A549 (cell line): ENCODE measurements around the gene TBC1D32. TPM values are rescaled to one million over a fixed set of nuclear protein-coding genes. Genes with fewer than 3 reads are reported as not detected.
"Not testable (repeated sequence)": the region's sequence is repeated elsewhere in the genome, so short reads cannot be mapped to it uniquely, and the experiment has no call there.

ENCODE experiments used
- ATAC-seq, 2 experiments: fragments of 200-7000 bp in 1 of 2; fragments of >200 bp in 1 of 2; cut with Nextera tagmentation in 1 of 2; cut with Tn5 transposase in 1 of 2; 3 replicates each; pipeline versions ENCODE4 v1.8.0 to v1.9.1; 2018 to 2020; ENCODE audit warnings: mild to moderate bottlenecking in 1 of 2, moderate library complexity in 1 of 2
- CTCF ChIA-PET: fragments of 300-600 bp; sonication (Branson Sonifier 250); formaldehyde crosslinking; extraction: SDS; loops from one replicate; lab custom pipeline; 2021; ENCODE audit warnings: antibody characterized with exemption, inconsistent platforms; lab: Yijun Ruan, JAX
- POLR2A ChIA-PET: fragments of 350-600 bp; formaldehyde crosslinking; extraction: SDS; loops from one replicate; lab custom pipeline; 2021; ENCODE audit warnings: antibody characterized with exemption, inconsistent platforms; lab: Yijun Ruan, JAX
- DNase-seq, 2 experiments: peaks; one replicate each; pipeline versions ENCODE4 v3.0.0 to v3.0.0-alpha.2; 2011 to 2016; ENCODE audit warnings: low read depth in 1 of 2, low spot score in 1 of 2
- FAIRE-seq: peaks from 2 replicates; lab custom pipeline; 2011; peaks lifted over from hg19 to GRCh38; lab: Jason Lieb, UNC
- H3K27ac ChIP-seq, 2 experiments: fragments of >200 bp; sonication (Bioruptor Twin); formaldehyde crosslinking; 3 replicates each; pipeline ENCODE4 v1.5.1; 2016 to 2017
- H3K4me1 ChIP-seq: fragments of >200 bp; sonication (Bioruptor Twin); formaldehyde crosslinking; 3 replicates; pipeline ENCODE4 v1.6.1; 2016
- H3K4me2 ChIP-seq: fragments of >200 bp; sonication (Bioruptor Twin); formaldehyde crosslinking; 3 replicates; pipeline ENCODE4 v1.6.1; 2016
- H3K4me3 ChIP-seq: fragments of >200 bp; sonication (Bioruptor Twin); formaldehyde crosslinking; 3 replicates; pipeline ENCODE4 v1.5.1; 2016
- H3K9me3 ChIP-seq: fragments of >200 bp; sonication (Bioruptor Twin); formaldehyde crosslinking; 3 replicates; pipeline ENCODE4 v1.6.1; 2016
- CBX2 ChIP-seq: fragments of 200-600 bp; sonication (generic); IDR thresholded peaks from 2 replicates; pipeline ENCODE4 v1.6.1; 2016; ENCODE audit warnings: low read depth, mild to moderate bottlenecking, borderline replicate concordance
- CHD4 ChIP-seq: fragments of 200-600 bp; sonication (generic); IDR thresholded peaks from 2 replicates; pipeline ENCODE4 v1.6.1; 2016; ENCODE audit warnings: antibody characterized with exemption, mild to moderate bottlenecking, borderline replicate concordance
- EHF ChIP-seq: fragments of 250-450 bp; sonication (Bioruptor Pico); IDR thresholded peaks from 2 replicates; pipeline ENCODE4 v1.5.0; 2020; ENCODE audit warnings: mild to moderate bottlenecking
- FOSB ChIP-seq: fragments of 250-450 bp; sonication (Bioruptor Pico); IDR thresholded peaks from 2 replicates; pipeline ENCODE4 v1.5.0; 2020; ENCODE audit warnings: mild to moderate bottlenecking, moderate library complexity
- HDAC2 ChIP-seq: fragments of 200-600 bp; sonication (generic); IDR thresholded peaks from 2 replicates; pipeline ENCODE4 v1.6.1; 2016
- HOXB13 ChIP-seq: fragments of 250-450 bp; sonication (Bioruptor Pico); IDR thresholded peaks from 2 replicates; pipeline ENCODE4 v1.5.0; 2020; ENCODE audit warnings: low read depth, mild to moderate bottlenecking, moderate library complexity
- MAFK ChIP-seq: fragments of 450-650 bp; IDR thresholded peaks from 2 replicates; pipeline ENCODE4 v1.6.1; 2014; ENCODE audit not compliant: partially characterized antibody
- MYC ChIP-seq: IDR thresholded peaks from 2 replicates; pipeline ENCODE4 v1.6.1; 2012; ENCODE audit warnings: mild to moderate bottlenecking, inconsistent platforms, low read length, improper control_type of control experiment, borderline replicate concordance
- PHF8 ChIP-seq: fragments of 200-600 bp; sonication (generic); IDR thresholded peaks from 2 replicates; pipeline ENCODE4 v1.6.1; 2016; ENCODE audit warnings: low read depth, mild to moderate bottlenecking, antibody characterized with exemption, moderate library complexity, borderline replicate concordance
- POLR2AphosphoS2 ChIP-seq: conservative IDR thresholded peaks from 2 replicates; pipeline ENCODE4 v1.6.1; 2012; ENCODE audit warnings: low read length, improper control_type of control experiment, inconsistent platforms
- RAD21 ChIP-seq, 2 experiments: fragments of >200 bp in 1 of 2; sonication (Bioruptor Twin) in 1 of 2; formaldehyde crosslinking in 1 of 2; IDR thresholded peaks in 1 of 2; conservative IDR thresholded peaks in 1 of 2; 2 replicates in 1 of 2; 3 replicates in 1 of 2; pipeline ENCODE4 v1.6.1; 2012 to 2018; ENCODE audit warnings: inconsistent platforms in 1 of 2
- SMC3 ChIP-seq: fragments of >200 bp; sonication (Bioruptor Twin); formaldehyde crosslinking; IDR thresholded peaks from 3 replicates; pipeline ENCODE4 v1.6.1; 2018; ENCODE audit warnings: inconsistent platforms
- TFCP2L1 ChIP-seq: fragments of 250-450 bp; sonication (Bioruptor Pico); IDR thresholded peaks from 2 replicates; pipeline ENCODE4 v1.5.0; 2021; ENCODE audit warnings: mild to moderate bottlenecking
- TP53 ChIP-seq: fragments of 250-450 bp; sonication (Bioruptor Pico); IDR thresholded peaks from 2 replicates; pipeline ENCODE4 v1.5.0; 2021; ENCODE audit warnings: mild to moderate bottlenecking, moderate library complexity
- WGBS: methylation state at CpG from one replicate; pipeline ENCODE4 v1.1.6; 2017; ENCODE audit errors: missing lambda C conversion rate; 5-methylcytosine and 5-hydroxymethylcytosine counted together
- polyA plus RNA-seq, 4 experiments: library from polyadenylated mRNA; depleted of rRNA in 3 of 4; stranded (reverse); fragments of >200 nt; fragmentation: RNase III in 1 of 4; extraction: RNeasy Plus Mini Kit Qiagen cat#74134 plus additional on column Dnase treatment in 1 of 4; gene quantifications; 2 replicates in 3 of 4; 3 replicates in 1 of 4; pipeline ENCODE4 v1.2.3, GENCODE V29; 2011 to 2017
- TF ChIP-seq, protein P1 (sequence below): fragments of 250-450 bp; sonication (Bioruptor Pico); IDR thresholded peaks from 2 replicates; pipeline ENCODE4 v1.5.0; 2021; ENCODE audit warnings: mild to moderate bottlenecking, moderate library complexity, borderline replicate concordance
- TF ChIP-seq, protein P2 (sequence below): fragments of 250-450 bp; sonication (Bioruptor Pico); IDR thresholded peaks from 2 replicates; pipeline ENCODE4 v1.5.0; 2020; ENCODE audit warnings: low read depth, mild to moderate bottlenecking, moderate library complexity

Gene TBC1D32
- polyA plus RNA-seq, 2 of the 4 experiments (the other 2 are of a cell fraction): 2.1 to 4.4 TPM

DNA sequence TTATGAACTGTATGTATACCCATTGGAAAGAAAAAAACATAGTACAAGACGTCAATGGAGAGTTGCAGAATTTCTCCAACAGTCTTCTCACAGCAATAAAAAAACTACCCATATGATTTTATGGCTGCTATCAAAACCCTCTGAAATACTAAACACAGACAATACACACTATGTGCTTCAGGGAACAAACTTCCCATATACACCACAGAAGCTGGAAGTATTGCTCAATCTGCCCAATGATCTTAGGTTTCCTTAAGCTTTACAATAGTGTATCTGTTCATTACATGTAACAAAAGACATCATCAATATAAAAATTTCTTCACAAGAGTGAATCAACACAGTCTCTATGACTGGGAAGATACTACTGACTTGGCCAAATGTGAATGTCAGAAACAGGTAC, 150.5 kb downstream of the TBC1D32 start:
- FAIRE-seq: no peak
- CTCF ChIA-PET: no interaction called here

DNA sequence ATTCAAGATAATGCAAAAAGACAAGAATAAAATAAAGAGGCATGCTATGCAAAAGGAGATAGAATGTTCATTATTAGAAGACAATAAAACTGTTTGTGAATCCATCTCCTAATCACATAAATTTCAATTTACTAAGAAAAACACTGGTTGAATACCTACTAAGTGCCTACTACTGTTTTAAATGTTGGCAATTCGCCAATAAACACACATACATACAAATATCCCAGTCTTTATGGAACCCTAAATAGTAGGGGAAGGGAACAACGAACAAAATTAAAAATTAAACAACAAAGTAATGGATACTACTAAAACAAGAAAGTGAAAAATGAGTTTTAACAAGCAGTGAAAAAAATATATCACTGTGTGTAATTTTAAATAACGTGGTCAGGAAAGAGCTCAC, 158.5 kb downstream of the TBC1D32 start:
- no peak for DNase-seq
- CTCF ChIA-PET: no interaction called here

More for the DNA sequence above, 150.5 kb downstream of the TBC1D32 start:
- Histone ChIP-seq H3K4me3 (no peak overlapping the region), H3K27ac (no peak overlapping the region), H3K4me1 (no peaks in the 10 kb centered on the region), H3K4me2 (no peak overlapping the region), H3K9me3 (no peaks in the 10 kb centered on the region)
- no peak for DNase-seq
- POLR2A ChIA-PET: no interaction called here
- TF ChIP-seq PHF8 (no peak), HOXB13 (no peak), TP53 (CRISPR knock-in tag) (no peak), POLR2AphosphoS2 (no peak), TFCP2L1 (CRISPR knock-in tag) (no peak), EHF (CRISPR knock-in tag) (no peak), CHD4 (no peak)
- TF ChIP-seq, protein P1, sequence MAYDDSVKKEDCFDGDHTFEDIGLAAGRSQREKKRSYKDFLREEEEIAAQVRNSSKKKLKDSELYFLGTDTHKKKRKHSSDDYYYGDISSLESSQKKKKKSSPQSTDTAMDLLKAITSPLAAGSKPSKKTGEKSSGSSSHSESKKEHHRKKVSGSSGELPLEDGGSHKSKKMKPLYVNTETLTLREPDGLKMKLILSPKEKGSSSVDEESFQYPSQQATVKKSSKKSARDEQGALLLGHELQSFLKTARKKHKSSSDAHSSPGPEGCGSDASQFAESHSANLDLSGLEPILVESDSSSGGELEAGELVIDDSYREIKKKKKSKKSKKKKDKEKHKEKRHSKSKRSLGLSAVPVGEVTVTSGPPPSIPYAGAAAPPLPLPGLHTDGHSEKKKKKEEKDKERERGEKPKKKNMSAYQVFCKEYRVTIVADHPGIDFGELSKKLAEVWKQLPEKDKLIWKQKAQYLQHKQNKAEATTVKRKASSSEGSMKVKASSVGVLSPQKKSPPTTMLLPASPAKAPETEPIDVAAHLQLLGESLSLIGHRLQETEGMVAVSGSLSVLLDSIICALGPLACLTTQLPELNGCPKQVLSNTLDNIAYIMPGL (CRISPR knock-in tag): no peak
- no peak for ATAC-seq
- 78% methylated on average over 1 of the region's 1 CpG for WGBS

DNA sequence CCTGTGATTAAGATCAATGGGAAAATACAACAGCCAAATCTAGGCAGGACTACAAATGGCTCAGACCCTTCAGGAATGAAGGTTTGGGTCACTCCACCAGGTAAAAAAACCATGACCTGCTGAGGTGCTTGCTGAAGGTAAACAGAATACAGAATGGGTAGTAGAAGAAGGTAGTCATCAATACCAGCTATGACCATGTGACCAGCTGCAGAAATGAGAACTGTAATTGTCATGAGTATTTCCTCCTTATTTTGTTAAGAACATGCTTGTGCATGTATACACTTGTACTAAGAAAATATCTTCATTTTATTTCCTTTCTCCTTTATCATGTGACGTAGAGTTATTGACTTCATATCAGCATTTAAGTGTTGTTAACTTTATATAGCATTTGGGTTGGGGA, 161.8 kb downstream of the TBC1D32 start:
- ATAC-seq, H3K4me1 ChIP-seq, H3K4me3 ChIP-seq, H3K4me2 ChIP-seq, FAIRE-seq, CTCF ChIA-PET, POLR2A ChIA-PET, H3K27ac ChIP-seq, DNase-seq, H3K9me3 ChIP-seq: not testable (repeated sequence)
- 88% methylated on average over 1 of the region's 1 CpG for WGBS

More for the DNA sequence above, 158.5 kb downstream of the TBC1D32 start:
- ATAC-seq: no peak
- H3K27ac ChIP-seq: no peak overlapping the region
- no peak overlapping the region for H3K4me3 ChIP-seq
- TF ChIP-seq, protein P2, sequence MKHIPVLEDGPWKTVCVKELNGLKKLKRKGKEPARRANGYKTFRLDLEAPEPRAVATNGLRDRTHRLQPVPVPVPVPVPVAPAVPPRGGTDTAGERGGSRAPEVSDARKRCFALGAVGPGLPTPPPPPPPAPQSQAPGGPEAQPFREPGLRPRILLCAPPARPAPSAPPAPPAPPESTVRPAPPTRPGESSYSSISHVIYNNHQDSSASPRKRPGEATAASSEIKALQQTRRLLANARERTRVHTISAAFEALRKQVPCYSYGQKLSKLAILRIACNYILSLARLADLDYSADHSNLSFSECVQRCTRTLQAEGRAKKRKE (CRISPR knock-in tag): no peak
- TF ChIP-seq, all 56 proteins: peak for 0
- WGBS: 51% methylated on average over 3 of the region's 3 CpGs
- FAIRE-seq: no peak
- H3K4me2 ChIP-seq: no peak overlapping the region
- POLR2A ChIA-PET: no interaction called here
- no peaks in the 10 kb centered on the region for H3K9me3 ChIP-seq
- H3K4me1 ChIP-seq: no peaks in the 10 kb centered on the region

DNA sequence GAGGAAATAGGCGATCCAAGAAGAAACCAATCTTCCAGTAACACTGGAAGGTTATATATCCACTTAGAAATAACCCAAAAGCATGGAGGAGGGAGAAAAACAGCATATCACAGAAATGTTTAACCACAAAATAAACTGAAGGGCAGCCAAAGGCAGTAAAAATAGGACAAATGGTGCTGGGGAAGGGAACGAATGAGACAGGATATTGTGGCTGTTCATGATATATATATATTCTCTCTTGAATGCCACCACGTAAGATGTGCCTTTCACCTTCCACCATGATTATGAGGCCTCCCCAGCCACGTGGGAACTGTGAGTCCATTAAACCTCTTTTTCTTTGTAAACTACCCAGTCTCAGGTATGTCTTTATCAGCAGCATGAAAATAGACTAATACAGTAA, 162.4 kb downstream of the TBC1D32 start:
- WGBS: 48% methylated on average over 4 of the region's 4 CpGs
- Histone ChIP-seq H3K9me3 (no peaks in the 10 kb centered on the region), H3K4me3 (no peak overlapping the region), H3K4me1 (no peaks in the 10 kb centered on the region)
- no peak for FAIRE-seq
- ATAC-seq: no peak
- CTCF ChIA-PET: no interaction called here
- TF ChIP-seq, protein P1 (CRISPR knock-in tag): no peak
- no peak for TF ChIP-seq FOSB (CRISPR knock-in tag)
- no peak for TF ChIP-seq SMC3
- TF ChIP-seq CBX2: no peak
- TF ChIP-seq RAD21 (conservative IDR thresholded peaks at IDR 0.05 in 1 of 2, IDR thresholded peaks at IDR 0.05 in 1 of 2): no peak
- TF ChIP-seq MYC: no peak
- no peak for TF ChIP-seq MAFK
- TF ChIP-seq HDAC2: no peak
- TF ChIP-seq, all 56 proteins: peak for 0
- H3K4me2 ChIP-seq: no peak overlapping the region
- no peak for DNase-seq
- H3K27ac ChIP-seq: no peak overlapping the region
- POLR2A ChIA-PET: no interaction called here
